ENCODE results near the gene PSPH. TPM values are rescaled to one million over a fixed set of nuclear protein-coding genes. Genes with fewer than 3 reads are reported as not detected.

Gene PSPH
- total and polyA plus RNA-seq, 10 of the 15 experiments (the other 5 are each of a cell fraction or from before 2014, with no cell fraction given), result 5.2 to 36.4 (median 23.9) TPM

- TF ChIP-seq ZBTB33 (IDR thresholded peaks at IDR 0.05), result no peak
- TF ChIP-seq ZNF207 (IDR thresholded peaks at IDR 0.05; ENCODE audit: borderline replicate concordance), result no peak
- no peak for TF ChIP-seq CEBPZ (IDR thresholded peaks at IDR 0.05; ENCODE audit: low read depth, low read length)
- TF ChIP-seq PAX8 (IDR thresholded peaks at IDR 0.05), result no peak
- no peak for TF ChIP-seq CREB1 (IDR thresholded peaks at IDR 0.05; ENCODE audit: low read depth)
- no peak for TF ChIP-seq SRF (IDR thresholded peaks at IDR 0.05; ENCODE audit: low read depth in 2 of 2, low read length in 2 of 2)
- TF ChIP-seq ATF2 (IDR thresholded peaks at IDR 0.05; ENCODE audit: low read length), result no peak
- TF ChIP-seq TBL1XR1 (IDR thresholded peaks at IDR 0.05; ENCODE audit: low read depth, low read length), result no peak
- TF ChIP-seq MTA2 (IDR thresholded peaks at IDR 0.05; ENCODE audit: low read depth), result no peak
- TF ChIP-seq JUND (IDR thresholded peaks at IDR 0.05; ENCODE audit: low read depth, low read length), result no peak
These were observed 35.5 kb upstream of the PSPH start (continued) for GRCh38 chr7:56086761-56087160.

All from GM12878 (cell line).